ENCODE results near the gene CLPSL1. TPM values are rescaled to one million over a fixed set of nuclear protein-coding genes. Genes with fewer than 3 reads are reported as not detected.

CLPSL1 gene
- total and polyA plus RNA-seq, 2 donors (not counting 1 experiment from before 2014, with no cell fraction given) = not detected

GRCh38 chr6:35790683-35791082 lies 9.9 kb downstream of the CLPSL1 start:
- H3K27me3 ChIP-seq (ENCODE audit: control insufficient read depth, insufficient read depth, low read length) = peaks cover 16% of the 10 kb centered on the region
- no peaks in the 10 kb centered on the region for H3K36me3 ChIP-seq (ENCODE audit: control insufficient read depth, insufficient read depth, low read length)
- H2AFZ ChIP-seq (ENCODE audit: low read length) = no peak overlapping the region
- no peak overlapping the region for H3K4me3 ChIP-seq (replicated peaks in 1 of 4; ENCODE audit: control extremely low read depth in 1 of 4, insufficient read depth in 1 of 4, low read depth in 3 of 4, low read length in 4 of 4)
- H3K9me3 ChIP-seq (ENCODE audit: control insufficient read depth, insufficient read depth, low read depth, low read length) = no peaks in the 10 kb centered on the region
- TF ChIP-seq CTCF (conservative IDR thresholded peaks at IDR 0.05 in 1 of 2, IDR thresholded peaks at IDR 0.05 in 1 of 2; ENCODE audit: low read depth in 1 of 2, low read length in 2 of 2) (no peak), EZH2 (IDR thresholded peaks at IDR 0.05; ENCODE audit: low read length, missing control alignments) (no peak)
- no peaks in the 10 kb centered on the region for H3K4me1 ChIP-seq (ENCODE audit: control insufficient read depth, extremely low read depth, insufficient read depth, low read length)
- no peak overlapping the region for H3K27ac ChIP-seq (ENCODE audit: insufficient read depth, low read length)
- DNase-seq (ENCODE audit: low read depth in 2 of 2) = no peak
- no peaks in the 10 kb centered on the region for H4K20me1 ChIP-seq (ENCODE audit: control insufficient read depth, extremely low read depth, insufficient read depth, low read length)
- H3K79me2 ChIP-seq (ENCODE audit: control insufficient read depth, insufficient read depth, low read length) = no peaks in the 10 kb centered on the region
- no peak overlapping the region for H3K9ac ChIP-seq (ENCODE audit: insufficient read depth, low read length)
- H3K4me2 ChIP-seq (ENCODE audit: extremely low read depth, insufficient read depth, low read length) = no peak overlapping the region

DNA sequence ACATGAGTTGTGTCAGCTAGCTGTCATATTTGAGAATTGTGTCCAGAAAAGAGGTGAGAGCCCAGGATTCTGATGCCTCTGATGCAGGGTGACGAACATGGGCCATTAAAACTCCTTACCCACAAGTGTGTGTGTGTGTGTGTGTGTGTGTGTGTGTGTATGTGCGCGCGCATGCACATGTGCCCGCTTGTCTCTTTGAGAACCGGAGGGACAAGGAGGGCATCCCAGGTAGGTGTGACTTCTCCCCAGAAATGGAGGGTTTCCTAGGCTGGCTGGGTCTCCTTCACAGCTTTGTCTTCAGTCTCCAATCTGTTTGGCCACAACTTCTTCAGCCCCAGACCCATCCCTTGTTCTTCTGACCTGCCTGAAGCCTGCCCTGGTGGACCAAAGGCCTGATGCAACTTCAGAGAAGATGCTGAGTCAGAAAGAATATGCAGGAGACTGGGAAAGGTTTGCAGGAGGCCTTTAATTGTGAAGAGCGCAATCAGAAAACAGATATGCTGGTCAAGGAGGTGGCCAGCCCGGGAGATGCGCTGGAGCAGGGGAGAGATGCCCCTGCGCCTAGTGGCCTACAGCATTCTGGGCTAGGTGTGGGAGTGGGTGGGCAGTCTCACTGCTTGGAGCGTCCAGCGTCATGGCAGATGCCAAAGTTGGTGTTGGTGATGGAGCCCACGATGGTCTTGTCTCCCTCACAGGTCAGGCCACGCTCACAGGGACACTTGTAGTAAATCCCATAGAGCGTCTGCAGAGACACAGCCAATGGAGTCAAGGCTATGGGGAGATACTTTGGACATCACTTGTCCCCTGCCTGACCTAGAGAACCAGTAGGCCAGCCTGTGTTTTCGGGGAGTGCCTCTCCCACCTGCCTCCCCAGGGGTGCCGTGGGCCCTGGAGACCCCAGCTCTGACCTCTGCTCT lies 14.0 kb downstream of the CLPSL1 start:
- H3K4me1 ChIP-seq (ENCODE audit: control insufficient read depth, extremely low read depth, insufficient read depth, low read length) = no peaks in the 10 kb centered on the region
- no peaks in the 10 kb centered on the region for H4K20me1 ChIP-seq (ENCODE audit: control insufficient read depth, extremely low read depth, insufficient read depth, low read length)
- TF ChIP-seq EZH2 (IDR thresholded peaks at IDR 0.05; ENCODE audit: low read length, missing control alignments) = no peak
- TF ChIP-seq CTCF (conservative IDR thresholded peaks at IDR 0.05 in 1 of 2, IDR thresholded peaks at IDR 0.05 in 1 of 2; ENCODE audit: low read depth in 1 of 2, low read length in 2 of 2) = no peak
- H3K27ac ChIP-seq (ENCODE audit: insufficient read depth, low read length) = no peak overlapping the region
- H3K4me3 ChIP-seq (replicated peaks in 1 of 4; ENCODE audit: control extremely low read depth in 1 of 4, insufficient read depth in 1 of 4, low read depth in 3 of 4, low read length in 4 of 4) = no peak overlapping the region
- DNase-seq (ENCODE audit: low read depth in 2 of 2) = no peak
- no peak overlapping the region for H3K9ac ChIP-seq (ENCODE audit: insufficient read depth, low read length)
- H3K27me3 ChIP-seq (ENCODE audit: control insufficient read depth, insufficient read depth, low read length) = peaks cover 3% of the 10 kb centered on the region
- no peak overlapping the region for H2AFZ ChIP-seq (ENCODE audit: low read length)
- H3K36me3 ChIP-seq (ENCODE audit: control insufficient read depth, insufficient read depth, low read length) = no peaks in the 10 kb centered on the region
- no peak overlapping the region for H3K4me2 ChIP-seq (ENCODE audit: extremely low read depth, insufficient read depth, low read length)
- H3K9me3 ChIP-seq (ENCODE audit: control insufficient read depth, insufficient read depth, low read depth, low read length) = no peaks in the 10 kb centered on the region
- H3K79me2 ChIP-seq (ENCODE audit: control insufficient read depth, insufficient read depth, low read length) = no peaks in the 10 kb centered on the region

DNA sequence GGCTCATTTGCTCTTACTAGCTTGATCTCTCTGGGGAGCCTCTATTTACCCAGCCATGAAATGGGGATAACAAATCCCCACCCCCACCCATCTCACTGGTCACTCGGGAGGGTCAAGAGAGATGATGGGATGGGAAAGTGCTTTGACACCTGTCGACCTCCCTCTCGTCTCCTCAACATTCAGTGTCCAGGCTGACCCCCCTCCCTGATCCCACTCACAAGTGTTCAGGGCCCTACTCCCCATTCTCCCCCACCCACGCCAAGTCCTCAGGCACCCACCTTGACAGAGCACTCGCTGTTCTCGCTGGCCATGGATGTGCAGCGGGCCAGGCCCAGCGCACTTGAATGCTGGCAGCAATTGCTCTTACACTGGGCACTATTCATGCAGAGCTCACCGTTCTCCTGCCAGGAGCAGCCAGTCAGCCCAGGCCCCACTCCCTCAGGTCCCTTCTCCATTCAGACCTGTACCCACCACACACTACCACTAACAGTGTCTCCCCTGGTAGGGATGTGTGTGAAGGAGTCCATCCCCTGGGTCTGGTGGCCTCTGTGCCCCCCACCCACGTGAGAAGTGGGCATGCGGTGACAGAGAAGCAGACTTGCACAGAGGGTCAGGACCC lies 14.7 kb downstream of the CLPSL1 start:
- Histone ChIP-seq H3K27ac (ENCODE audit: insufficient read depth, low read length) (no peak overlapping the region), H3K79me2 (ENCODE audit: control insufficient read depth, insufficient read depth, low read length) (no peaks in the 10 kb centered on the region), H3K9me3 (ENCODE audit: control insufficient read depth, insufficient read depth, low read depth, low read length) (no peaks in the 10 kb centered on the region), H3K36me3 (ENCODE audit: control insufficient read depth, insufficient read depth, low read length) (no peaks in the 10 kb centered on the region), H4K20me1 (ENCODE audit: control insufficient read depth, extremely low read depth, insufficient read depth, low read length) (no peaks in the 10 kb centered on the region), H3K4me3 (replicated peaks in 1 of 4; ENCODE audit: control extremely low read depth in 1 of 4, insufficient read depth in 1 of 4, low read depth in 3 of 4, low read length in 4 of 4) (no peak overlapping the region), H3K4me1 (ENCODE audit: control insufficient read depth, extremely low read depth, insufficient read depth, low read length) (no peaks in the 10 kb centered on the region), H3K9ac (ENCODE audit: insufficient read depth, low read length) (no peak overlapping the region), H3K27me3 (ENCODE audit: control insufficient read depth, insufficient read depth, low read length) (peaks cover 3% of the 10 kb centered on the region), H2AFZ (ENCODE audit: low read length) (no peak overlapping the region), H3K4me2 (ENCODE audit: extremely low read depth, insufficient read depth, low read length) (no peak overlapping the region)
- no peak for TF ChIP-seq CTCF (conservative IDR thresholded peaks at IDR 0.05 in 1 of 2, IDR thresholded peaks at IDR 0.05 in 1 of 2; ENCODE audit: low read depth in 1 of 2, low read length in 2 of 2)
- no peak for TF ChIP-seq EZH2 (IDR thresholded peaks at IDR 0.05; ENCODE audit: low read length, missing control alignments)
- no peak for DNase-seq (ENCODE audit: low read depth in 2 of 2)

Measured in fibroblast of lung (primary cell).